ENCODE data around the gene KREMEN1. TPM values are rescaled to one million over a fixed set of nuclear protein-coding genes. Genes with fewer than 3 reads are reported as not detected.

The KREMEN1 gene
- total and polyA plus RNA-seq, 9 of the 15 experiments (the other 6 are each of a cell fraction or from before 2014, with no cell fraction given): 0.69 to 11.5 (median 4.3) TPM

GRCh38 chr22:29089507-29089906 is 16.7 kb downstream of the KREMEN1 start:
- H3K4me2 ChIP-seq (ENCODE audit: insufficient read depth, low read length): no peak overlapping the region
- intact Hi-C loops (cut with micrococcal nuclease) (no loop called here), in situ Hi-C loops (cut with MboI) (no loop called here)
- ChIA-PET POLR2A (interaction anchor here (0.5 to 1.2 kb wide), 3 partner anchors 8 to 242 kb away, joined by 3 to 5 read pairs (median 3); no protein-coding TSS in a partner anchor), CTCF (ENCODE audit: low intra/inter-chr PET ratio) (no interaction called here)
- no peaks in the 10 kb centered on the region; the same call in 2 of the 3 replicates for H3K79me2 ChIP-seq (ENCODE audit: control insufficient read depth, insufficient read depth, low read length)
- FAIRE-seq: no peak
- no TSS peak for BruUV-seq (replicated peaks)
- no peak overlapping the region for H2AFZ ChIP-seq (ENCODE audit: low read depth, low read length)
- no peaks in the 10 kb centered on the region for H3K27me3 ChIP-seq (ENCODE audit: control insufficient read depth in 2 of 2, insufficient read depth in 2 of 2, low read length in 2 of 2)
- H3K4me1 ChIP-seq (replicated peaks in 1 of 2; ENCODE audit: control insufficient read depth in 2 of 2, insufficient read depth in 2 of 2, low read length in 2 of 2): peaks cover 0 to 13% of the 10 kb centered on the region in 2 experiments; a peak in 4 of 5 replicates
- H3K4me3 ChIP-seq: no peak overlapping the region
- DNase-seq (ENCODE audit: extremely low read depth in 1 of 4, low spot score in 3 of 4): no peak
- TF ChIP-seq SOX6 (IDR thresholded peaks at IDR 0.05) (peak; percentile 24; the same call in 1 of the 2 replicates), ESRRA (IDR thresholded peaks at IDR 0.05; ENCODE audit: borderline replicate concordance, low read depth) (peak; percentile 75), CBFA2T3 (IDR thresholded peaks at IDR 0.05) (0 out of 2 replicates have a peak, but pooled peaks have one; percentile 28), PML (IDR thresholded peaks at IDR 0.05; ENCODE audit: low read length) (no peak), ARID1B (IDR thresholded peaks at IDR 0.05) (peak; percentile 32; the same call in 1 of the 2 replicates)
- 51% methylated on average over 3 of the region's 3 CpGs for WGBS (ENCODE audit: insufficient coverage, low coverage, missing lambda C conversion rate)
- no peaks in the 10 kb centered on the region for H4K20me1 ChIP-seq (replicated peaks; ENCODE audit: control insufficient read depth, insufficient read depth, low read length)
- no peaks in the 10 kb centered on the region for H3K9me1 ChIP-seq (ENCODE audit: control insufficient read depth, insufficient read depth, low read length)
- no peak overlapping the region for H3K9ac ChIP-seq (ENCODE audit: insufficient read depth in 1 of 2, low read depth in 2 of 2, low read length in 2 of 2)
- H3K36me3 ChIP-seq (ENCODE audit: control insufficient read depth, insufficient read depth, low read length): no peaks in the 10 kb centered on the region
- no peaks in the 10 kb centered on the region for H3K9me3 ChIP-seq (replicated peaks; ENCODE audit: control insufficient read depth, insufficient read depth, low read depth, low read length)
- no peak for ATAC-seq
- H3K27ac ChIP-seq (ENCODE audit: extremely low read depth, low read depth, low read length): no peak overlapping the region

DNA sequence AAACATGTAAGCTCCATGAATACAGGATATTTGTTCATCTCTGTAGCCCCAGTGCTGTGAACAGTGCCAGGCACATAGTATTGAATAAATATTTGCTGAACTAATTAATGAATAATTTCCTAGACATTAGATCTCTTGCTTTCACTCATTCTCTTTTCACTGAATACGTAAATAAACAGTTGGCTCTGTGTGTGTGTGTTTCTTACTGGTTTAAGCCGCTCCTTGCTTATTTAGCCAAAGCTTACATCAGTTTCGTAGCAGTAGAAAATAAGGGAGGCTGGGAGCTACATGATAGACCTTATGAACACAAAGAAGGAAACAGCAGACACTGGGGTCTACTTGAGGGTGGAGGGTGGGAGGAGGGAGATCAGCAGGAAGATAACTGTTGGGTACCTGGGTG is 17.2 kb downstream of the KREMEN1 start:
- DNase-seq (ENCODE audit: extremely low read depth in 1 of 4, low spot score in 3 of 4) (no peak), FAIRE-seq (no peak), ATAC-seq (no peak)
- no TSS peak for BruUV-seq (replicated peaks)
- Histone ChIP-seq H3K9me1 (ENCODE audit: control insufficient read depth, insufficient read depth, low read length) (no peaks in the 10 kb centered on the region), H3K4me2 (ENCODE audit: insufficient read depth, low read length) (no peak overlapping the region), H3K4me3 (no peak overlapping the region), H3K36me3 (ENCODE audit: control insufficient read depth, insufficient read depth, low read length) (no peaks in the 10 kb centered on the region), H3K4me1 (replicated peaks in 1 of 2; ENCODE audit: control insufficient read depth in 2 of 2, insufficient read depth in 2 of 2, low read length in 2 of 2) (peaks cover 0 to 11% of the 10 kb centered on the region in 2 experiments; a peak in 4 of 5 replicates), H3K79me2 (ENCODE audit: control insufficient read depth, insufficient read depth, low read length) (no peaks in the 10 kb centered on the region; the same call in 2 of the 3 replicates), H2AFZ (ENCODE audit: low read depth, low read length) (no peak overlapping the region), H3K27ac (ENCODE audit: extremely low read depth, low read depth, low read length) (no peak overlapping the region), H4K20me1 (replicated peaks; ENCODE audit: control insufficient read depth, insufficient read depth, low read length) (no peaks in the 10 kb centered on the region), H3K9me3 (replicated peaks; ENCODE audit: control insufficient read depth, insufficient read depth, low read depth, low read length) (no peaks in the 10 kb centered on the region), H3K9ac (ENCODE audit: insufficient read depth in 1 of 2, low read depth in 2 of 2, low read length in 2 of 2) (no peak overlapping the region), H3K27me3 (ENCODE audit: control insufficient read depth in 2 of 2, insufficient read depth in 2 of 2, low read length in 2 of 2) (no peaks in the 10 kb centered on the region)
- intact Hi-C loops (cut with micrococcal nuclease) (no loop called here), in situ Hi-C loops (cut with MboI) (no loop called here)
- POLR2A ChIA-PET: interaction anchor here (0.5 to 0.6 kb wide), 2 partner anchors 11 to 291 kb away, joined by 3 read pairs; no protein-coding TSS in a partner anchor
- CTCF ChIA-PET (ENCODE audit: low intra/inter-chr PET ratio): no interaction called here
- WGBS (ENCODE audit: insufficient coverage, low coverage, missing lambda C conversion rate): 83% methylated on average over 3 of the region's 3 CpGs
- TF ChIP-seq HNRNPLL (IDR thresholded peaks at IDR 0.05; ENCODE audit: low read depth, low read length, poor library complexity, severe bottlenecking) (no peak), NR2C1 (IDR thresholded peaks at IDR 0.05) (no peak), NR2C1 (tag; IDR thresholded peaks at IDR 0.05) (no peak), SOX6 (IDR thresholded peaks at IDR 0.05) (no peak)
- TF ChIP-seq, protein P1, sequence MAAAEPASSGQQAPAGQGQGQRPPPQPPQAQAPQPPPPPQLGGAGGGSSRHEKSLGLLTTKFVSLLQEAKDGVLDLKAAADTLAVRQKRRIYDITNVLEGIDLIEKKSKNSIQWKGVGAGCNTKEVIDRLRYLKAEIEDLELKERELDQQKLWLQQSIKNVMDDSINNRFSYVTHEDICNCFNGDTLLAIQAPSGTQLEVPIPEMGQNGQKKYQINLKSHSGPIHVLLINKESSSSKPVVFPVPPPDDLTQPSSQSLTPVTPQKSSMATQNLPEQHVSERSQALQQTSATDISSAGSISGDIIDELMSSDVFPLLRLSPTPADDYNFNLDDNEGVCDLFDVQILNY (CRISPR knock-in tag; IDR thresholded peaks at IDR 0.05): no peak
- TF ChIP-seq, protein P2, sequence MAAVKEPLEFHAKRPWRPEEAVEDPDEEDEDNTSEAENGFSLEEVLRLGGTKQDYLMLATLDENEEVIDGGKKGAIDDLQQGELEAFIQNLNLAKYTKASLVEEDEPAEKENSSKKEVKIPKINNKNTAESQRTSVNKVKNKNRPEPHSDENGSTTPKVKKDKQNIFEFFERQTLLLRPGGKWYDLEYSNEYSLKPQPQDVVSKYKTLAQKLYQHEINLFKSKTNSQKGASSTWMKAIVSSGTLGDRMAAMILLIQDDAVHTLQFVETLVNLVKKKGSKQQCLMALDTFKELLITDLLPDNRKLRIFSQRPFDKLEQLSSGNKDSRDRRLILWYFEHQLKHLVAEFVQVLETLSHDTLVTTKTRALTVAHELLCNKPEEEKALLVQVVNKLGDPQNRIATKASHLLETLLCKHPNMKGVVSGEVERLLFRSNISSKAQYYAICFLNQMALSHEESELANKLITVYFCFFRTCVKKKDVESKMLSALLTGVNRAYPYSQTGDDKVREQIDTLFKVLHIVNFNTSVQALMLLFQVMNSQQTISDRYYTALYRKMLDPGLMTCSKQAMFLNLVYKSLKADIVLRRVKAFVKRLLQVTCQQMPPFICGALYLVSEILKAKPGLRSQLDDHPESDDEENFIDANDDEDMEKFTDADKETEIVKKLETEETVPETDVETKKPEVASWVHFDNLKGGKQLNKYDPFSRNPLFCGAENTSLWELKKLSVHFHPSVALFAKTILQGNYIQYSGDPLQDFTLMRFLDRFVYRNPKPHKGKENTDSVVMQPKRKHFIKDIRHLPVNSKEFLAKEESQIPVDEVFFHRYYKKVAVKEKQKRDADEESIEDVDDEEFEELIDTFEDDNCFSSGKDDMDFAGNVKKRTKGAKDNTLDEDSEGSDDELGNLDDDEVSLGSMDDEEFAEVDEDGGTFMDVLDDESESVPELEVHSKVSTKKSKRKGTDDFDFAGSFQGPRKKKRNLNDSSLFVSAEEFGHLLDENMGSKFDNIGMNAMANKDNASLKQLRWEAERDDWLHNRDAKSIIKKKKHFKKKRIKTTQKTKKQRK (IDR thresholded peaks at IDR 0.05; ENCODE audit: borderline replicate concordance, low read depth, low read length): no peak
- TF ChIP-seq, protein P3, sequence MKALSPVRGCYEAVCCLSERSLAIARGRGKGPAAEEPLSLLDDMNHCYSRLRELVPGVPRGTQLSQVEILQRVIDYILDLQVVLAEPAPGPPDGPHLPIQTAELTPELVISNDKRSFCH (CRISPR knock-in tag; IDR thresholded peaks at IDR 0.05): no peak
- TF ChIP-seq, protein P3 (tag; IDR thresholded peaks at IDR 0.05): no peak
